Activated gamma-delta T cell (primary cell): Measurements from ENCODE around the gene OTOA.
"Not testable (repeated sequence)": the region's sequence is repeated elsewhere in the genome, so short reads cannot be mapped to it uniquely, and the experiment has no call there.

ENCODE experiments used
- DNase-seq: peaks from one replicate; lab custom pipeline; 2025; lab: John Stamatoyannopoulos, UW

Gene OTOA

GRCh38 chr16:21722771-21723455, 59.1 kb downstream of the OTOA start:
- no peak for DNase-seq

- DNase-seq: no peak
Observed at GRCh38 chr16:21723532-21723931, 59.8 kb downstream of the OTOA start.

DNA sequence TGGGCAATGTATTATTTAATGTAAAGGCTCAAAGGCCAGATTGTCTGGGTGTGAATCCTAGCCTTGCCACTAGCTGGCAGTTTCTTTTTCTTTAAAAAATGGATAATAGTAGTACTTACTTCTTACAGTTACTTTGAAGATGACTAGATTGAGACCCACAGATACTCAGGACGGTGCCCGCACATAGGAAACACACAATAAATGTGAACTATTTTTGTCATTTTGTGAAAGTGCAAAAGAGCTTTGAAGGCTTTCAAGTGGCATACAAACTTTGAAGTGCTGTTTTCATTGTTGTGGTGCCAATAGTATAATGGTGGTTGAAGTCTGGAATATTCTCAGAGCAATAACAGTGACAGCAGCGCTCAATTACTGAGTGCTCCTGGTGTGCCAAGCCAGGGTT, 63.6 kb downstream of the OTOA start:
- no peak for DNase-seq

- DNase-seq: not testable (repeated sequence)
Observed at GRCh38 chr16:21731233-21731632, 67.5 kb downstream of the OTOA start.

DNA sequence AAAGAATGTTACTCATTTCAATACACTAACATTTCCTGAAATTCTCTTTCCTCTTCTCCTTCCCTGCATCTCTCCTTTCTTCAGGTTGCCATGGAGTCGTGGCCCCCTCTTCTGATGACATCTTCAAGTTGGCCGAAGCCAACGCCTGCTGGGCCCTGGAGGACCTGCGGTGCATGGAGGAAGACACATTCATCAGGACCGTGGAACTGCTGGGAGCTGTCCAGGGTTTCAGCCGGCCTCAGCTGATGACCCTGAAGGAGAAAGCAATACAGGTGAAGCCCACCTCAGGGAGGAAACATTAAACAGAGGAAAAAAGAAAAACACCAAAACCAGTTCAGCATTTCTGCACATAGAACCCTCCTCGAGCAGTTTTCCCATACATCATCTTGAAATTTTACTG, 76.9 kb downstream of the OTOA start:
- DNase-seq: not testable (repeated sequence)

DNA sequence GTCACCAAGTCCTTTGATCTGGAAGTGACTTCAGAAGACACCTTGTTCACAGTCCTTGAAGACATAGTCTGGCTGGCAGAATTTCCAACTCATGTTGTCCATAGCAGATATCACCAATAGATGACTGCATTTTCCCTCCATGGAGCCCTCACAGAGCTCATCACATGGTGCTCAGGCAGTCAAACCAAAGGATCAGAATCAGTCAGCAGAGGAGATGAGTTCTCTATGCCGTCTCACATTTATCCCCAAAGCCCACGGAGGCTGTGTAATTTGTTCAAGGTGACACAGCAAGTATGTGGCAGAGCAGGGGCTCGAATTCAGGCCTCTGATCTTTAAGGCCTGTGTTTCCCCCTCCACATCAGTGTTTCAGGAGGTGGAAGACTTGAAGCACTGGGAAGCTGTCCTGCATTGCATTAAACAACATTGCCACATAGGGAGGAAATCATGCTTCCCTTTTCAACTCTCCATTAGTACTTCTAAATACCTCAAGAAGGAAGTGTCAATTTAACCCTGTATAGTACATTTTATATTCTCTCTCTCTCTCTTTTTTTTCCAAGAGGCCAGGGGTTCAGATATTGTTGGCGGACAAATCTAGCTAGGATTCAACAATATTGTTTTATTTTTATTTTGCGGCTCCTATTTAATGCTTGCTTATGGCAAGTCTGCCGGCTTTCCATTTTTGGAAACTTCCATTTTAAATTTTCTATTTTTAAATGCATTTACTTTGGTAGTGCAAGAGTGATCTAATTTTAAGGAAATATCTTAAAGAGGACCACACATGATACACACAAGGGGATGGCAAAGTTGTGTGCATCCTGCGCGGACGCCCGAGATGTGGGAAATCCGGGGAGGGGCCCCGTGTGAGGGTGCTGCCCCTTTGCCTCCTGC, 92.7 kb downstream of the OTOA start:
- not testable (repeated sequence) for DNase-seq

- not testable (repeated sequence) for DNase-seq
Observed at GRCh38 chr16:21757080-21757671, 93.4 kb downstream of the OTOA start.

GRCh38 chr16:21768280-21768679, 104.5 kb downstream of the OTOA start:
- not testable (repeated sequence) for DNase-seq

GRCh38 chr16:21768810-21769209, 105.0 kb downstream of the OTOA start:
- DNase-seq: not testable (repeated sequence)

GRCh38 chr16:21769284-21769683, 105.5 kb downstream of the OTOA start:
- DNase-seq: not testable (repeated sequence)

DNA sequence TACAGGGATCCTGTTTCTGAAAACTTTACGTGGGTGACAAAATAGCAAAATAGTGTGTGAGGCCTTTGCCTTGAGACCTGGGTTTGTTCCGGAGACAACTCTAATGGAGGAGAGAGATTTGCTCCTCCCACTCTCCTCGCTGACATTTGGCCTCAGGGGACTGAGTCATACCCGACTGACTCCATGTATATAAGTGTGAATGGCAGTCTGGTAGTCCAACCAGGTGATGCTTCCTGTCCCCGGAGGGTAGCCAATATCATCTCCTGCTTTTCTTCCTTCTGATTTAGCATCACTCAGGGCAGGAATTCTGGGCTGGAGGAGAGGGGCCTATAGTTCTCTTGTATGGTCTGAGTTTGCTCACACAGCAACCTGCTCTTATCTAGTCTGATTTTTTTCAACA, 106.8 kb downstream of the OTOA start:
- DNase-seq: not testable (repeated sequence)

GRCh38 chr16:21772547-21773206, 108.9 kb downstream of the OTOA start:
- DNase-seq: not testable (repeated sequence)

GRCh38 chr16:21773207-21773553, 109.4 kb downstream of the OTOA start:
- not testable (repeated sequence) for DNase-seq

DNA sequence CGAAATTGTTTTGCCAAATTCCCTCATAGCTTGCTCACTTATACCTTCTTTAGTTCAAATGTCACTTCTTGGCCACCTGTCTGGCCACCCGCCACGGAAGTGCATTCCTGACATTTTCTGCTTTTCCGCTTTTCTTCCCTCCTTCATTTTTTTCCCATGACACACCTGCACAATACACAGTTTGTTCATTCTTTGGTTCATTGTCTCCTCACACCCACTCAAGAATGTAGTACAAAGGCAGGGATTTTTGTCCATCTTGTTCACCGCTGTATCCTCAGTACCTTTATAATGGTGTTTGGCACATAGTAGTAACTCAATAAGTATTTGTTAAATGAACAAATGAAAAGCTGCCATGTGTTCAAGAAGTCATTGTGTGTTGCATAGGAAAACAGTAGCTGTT, 116.8 kb downstream of the OTOA start:
- DNase-seq: not testable (repeated sequence)

DNA sequence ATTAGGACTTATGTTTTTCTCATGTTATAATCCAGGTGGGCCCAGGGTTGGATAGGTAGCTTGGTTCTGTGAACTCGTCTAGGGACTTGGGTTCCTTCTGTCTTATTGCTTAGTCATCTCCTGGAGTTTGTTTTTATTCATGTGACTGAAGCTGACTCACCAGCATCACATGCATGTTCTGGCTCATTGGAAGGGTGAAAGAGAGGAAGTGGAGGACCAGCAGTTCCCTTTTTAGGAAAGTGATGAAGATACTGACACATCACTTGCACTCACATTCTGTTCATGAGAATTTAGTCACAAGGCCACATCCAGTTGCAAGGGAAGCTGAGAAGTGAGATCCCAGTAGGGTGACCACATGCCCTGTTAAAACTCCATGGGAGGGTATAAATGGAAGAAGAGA, 126.7 kb downstream of the OTOA start:
- not testable (repeated sequence) for DNase-seq

DNA sequence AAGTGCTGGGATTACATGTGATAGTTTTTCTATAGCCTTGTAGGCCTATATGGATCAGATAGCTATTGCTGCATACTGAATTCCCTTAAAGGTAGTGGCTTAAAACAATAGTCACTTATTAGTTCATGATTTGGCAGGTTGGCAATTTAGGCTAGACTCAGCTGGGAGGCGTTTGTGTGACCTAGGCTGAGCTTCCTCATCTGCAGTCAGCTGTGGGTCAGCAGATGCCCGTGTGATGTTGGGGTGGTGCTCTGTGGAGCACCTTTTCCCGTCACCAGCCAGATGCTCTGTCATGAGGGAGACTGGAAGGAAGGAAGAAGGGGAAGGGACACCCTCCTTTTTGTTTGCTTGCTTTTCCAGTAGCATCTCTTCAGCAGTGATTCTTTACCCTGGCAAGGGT, 129.5 kb downstream of the OTOA start:
- not testable (repeated sequence) for DNase-seq

DNA sequence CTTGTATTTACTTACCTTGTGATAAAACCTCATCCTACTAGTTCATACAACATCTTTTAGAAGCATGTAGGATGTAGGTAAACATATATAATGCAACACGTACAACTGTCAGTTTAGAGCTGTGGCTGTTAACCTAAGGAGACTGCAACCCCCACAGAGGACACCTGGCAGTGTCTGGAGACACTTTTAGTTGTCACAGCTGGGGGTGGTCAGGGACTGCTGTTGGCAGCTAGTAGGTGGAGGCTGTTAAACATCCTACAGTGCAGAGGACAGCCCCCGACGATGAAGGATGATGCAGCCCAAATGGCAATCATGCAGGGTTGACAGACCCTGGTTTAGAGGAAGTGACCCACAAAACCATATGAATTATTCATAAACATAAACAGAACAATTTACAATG, 134.8 kb downstream of the OTOA start:
- not testable (repeated sequence) for DNase-seq

DNA sequence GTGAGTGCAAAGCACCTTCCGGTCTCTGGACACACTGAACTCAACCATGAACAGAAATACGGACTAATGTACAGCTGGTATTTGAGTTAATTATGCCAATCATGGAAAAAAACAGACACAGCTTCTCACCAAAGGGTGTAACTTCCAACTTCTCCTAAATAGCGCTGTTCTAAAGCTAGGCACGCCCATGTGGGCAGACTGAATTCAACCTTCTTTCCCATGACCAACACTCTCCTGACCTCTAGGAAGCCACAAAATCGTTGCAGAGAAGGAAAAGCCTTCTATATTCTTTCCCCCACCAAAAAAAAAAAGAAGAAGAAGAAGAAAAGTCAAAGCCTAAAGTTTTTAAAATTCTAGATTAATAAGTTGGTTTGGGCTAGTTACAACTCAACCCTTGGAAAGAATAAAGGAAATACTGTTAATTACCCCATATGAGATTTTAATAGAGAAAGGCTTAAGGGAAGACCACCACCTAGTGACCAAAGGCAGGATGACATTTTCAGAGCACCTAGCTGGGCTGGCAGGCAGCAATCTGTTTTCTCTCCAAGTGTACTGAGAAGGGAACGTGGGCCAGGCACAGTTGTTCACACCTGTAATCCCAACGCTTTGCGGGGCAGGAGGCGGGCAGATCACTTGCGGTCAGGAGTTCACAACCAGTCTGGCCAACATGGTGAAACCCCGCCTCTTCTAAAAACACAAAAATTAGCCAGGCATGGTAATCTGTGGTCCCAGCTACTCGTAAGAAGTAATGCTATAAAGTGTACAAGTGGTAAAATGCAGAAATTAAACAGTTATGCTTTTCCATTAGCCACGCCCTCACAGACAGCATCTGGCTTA, 138.0 kb downstream of the OTOA start:
- DNase-seq: not testable (repeated sequence)

DNA sequence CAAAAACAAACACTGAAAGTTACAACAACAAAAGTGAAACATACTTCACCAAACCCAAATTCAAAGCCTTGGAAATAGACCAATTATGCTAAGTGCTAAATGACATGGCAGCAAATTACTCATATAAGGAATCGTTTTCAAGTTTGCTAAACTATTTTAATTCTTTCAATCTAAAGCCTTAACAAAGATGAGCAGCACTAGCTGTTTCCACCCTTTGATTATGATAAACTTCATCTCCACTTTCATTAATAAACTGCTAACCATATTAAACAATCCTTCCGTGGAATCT, 138.6 kb downstream of the OTOA start:
- not testable (repeated sequence) for DNase-seq
